Bronchial epithelial cell (primary cell): ENCODE measurements around the gene CD3G. TPM values are rescaled to one million over a fixed set of nuclear protein-coding genes. Genes with fewer than 3 reads are reported as not detected.
A peak's percentile ranks its signal among the peaks of the same experiment; 100 is the strongest.

Experiments used
- DNase-seq: peaks from one replicate; pipeline ENCODE4 v3.0.0-alpha.2; 2010; ENCODE audit warnings: low read depth
- FAIRE-seq: peaks from 2 replicates; lab custom pipeline; 2011; peaks lifted over from hg19 to GRCh38; lab: Jason Lieb, UNC
- H3K27me3 ChIP-seq: 2 replicates; pipeline ENCODE4 v1.5.1; 2011; ENCODE audit warnings: low read length; ENCODE audit not compliant: control insufficient read depth, insufficient read depth
- H3K36me3 ChIP-seq: 2 replicates; pipeline ENCODE4 v1.5.1; 2011; ENCODE audit warnings: low read length; ENCODE audit not compliant: control insufficient read depth, insufficient read depth
- H3K4me3 ChIP-seq: 2 replicates; pipeline ENCODE4 v1.5.1; 2011; ENCODE audit warnings: mild to moderate bottlenecking, low read depth, low read length, control low read depth
- CTCF ChIP-seq: IDR thresholded peaks from 2 replicates; pipeline ENCODE4 v1.5.1; 2011; ENCODE audit warnings: mild to moderate bottlenecking, moderate library complexity, low read length, control low read depth, inconsistent platforms; ENCODE audit not compliant: insufficient read depth, severe bottlenecking
- total RNA-seq: library from RNA; depleted of rRNA; stranded (reverse); fragments of >200 nt; gene quantifications from 2 replicates; pipeline ENCODE4 v1.2.1, GENCODE V29; 2014

CD3G gene
- not detected in 2 replicates for total RNA-seq

- FAIRE-seq, result no peak
- Histone ChIP-seq H3K4me3 (no peak within 1 kb of the TSS), H3K36me3 (no peaks in the 10 kb centered on the region), H3K27me3 (no peaks in the 10 kb centered on the region)
- no peak for TF ChIP-seq CTCF
- no peak for DNase-seq
Measured at GRCh38 chr11:118343981-118344515, at the start of gene CD3G. Gene CD3G (plus strand): TSS chr11:118344344. CDS start chr11:118344424, 80 bp downstream.

- Histone ChIP-seq H3K36me3 (no peaks in the 10 kb centered on the region), H3K4me3 (no peak overlapping the region), H3K27me3 (no peaks in the 10 kb centered on the region)
- no peak for TF ChIP-seq CTCF
- FAIRE-seq (no peak), DNase-seq (no peak)
Measured at GRCh38 chr11:118295199-118295598, 48.9 kb upstream of the CD3G start.

- DNase-seq, result peak; percentile 96
- no peak overlapping the region for H3K4me3 ChIP-seq
- peak; percentile 70 for TF ChIP-seq CTCF
- no peaks in the 10 kb centered on the region for H3K36me3 ChIP-seq
- no peaks in the 10 kb centered on the region for H3K27me3 ChIP-seq
- FAIRE-seq, result no peak
Measured at GRCh38 chr11:118295815-118296454, 48.2 kb upstream of the CD3G start.

GRCh38 chr11:118301600-118302195, 42.4 kb upstream of the CD3G start:
- Histone ChIP-seq H3K4me3 (no peak overlapping the region), H3K36me3 (no peaks in the 10 kb centered on the region), H3K27me3 (no peaks in the 10 kb centered on the region)
- FAIRE-seq, result no peak
- TF ChIP-seq CTCF, result no peak
- no peak for DNase-seq

GRCh38 chr11:118304227-118304567, 39.9 kb upstream of the CD3G start:
- Histone ChIP-seq H3K36me3 (no peaks in the 10 kb centered on the region), H3K27me3 (no peaks in the 10 kb centered on the region), H3K4me3 (no peak overlapping the region)
- no peak for TF ChIP-seq CTCF
- DNase-seq (no peak), FAIRE-seq (no peak)
